ENCODE results near the gene COL26A1.

COL26A1 gene

DNA sequence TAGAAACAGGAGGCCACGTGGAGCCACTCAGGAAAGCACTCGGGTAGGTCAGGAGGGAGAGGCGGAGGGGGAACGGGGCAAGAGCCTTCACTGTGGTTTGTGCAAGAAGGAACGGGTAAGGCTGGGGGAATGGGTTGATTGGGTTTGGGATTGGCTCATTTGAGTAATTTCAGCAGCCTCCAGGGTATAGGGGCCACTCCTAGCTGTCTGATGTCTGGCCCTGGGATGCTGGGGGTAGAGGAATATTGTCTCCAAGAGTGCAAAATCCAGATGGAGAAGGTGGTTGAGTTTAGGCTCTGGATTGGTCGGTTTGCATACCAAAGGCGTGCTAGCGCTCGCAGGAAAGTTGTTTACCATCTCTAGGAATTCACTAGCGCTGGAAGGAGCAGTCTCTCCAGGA, 219.2 kb downstream of the COL26A1 start:
- DNase-seq = no peak

DNA sequence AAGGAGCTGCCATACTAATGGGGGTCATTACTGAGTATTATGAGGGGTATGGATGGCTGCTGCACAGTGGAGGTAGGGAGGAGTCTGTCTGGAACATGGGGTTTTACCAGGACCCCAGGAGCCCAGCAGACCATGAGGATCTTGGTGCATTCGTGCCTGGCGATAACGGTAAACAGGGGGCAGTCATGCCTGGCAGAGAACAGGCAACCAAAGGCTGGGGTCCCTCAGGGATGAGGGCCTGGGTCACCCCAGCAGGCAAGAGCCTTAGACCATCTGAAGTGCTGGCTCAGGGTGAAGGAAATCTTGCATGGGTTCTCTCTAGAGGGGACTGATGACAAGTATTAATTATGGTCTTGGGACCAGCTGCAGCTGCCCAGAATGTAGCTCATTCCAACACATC, 220.3 kb downstream of the COL26A1 start:
- no peak for DNase-seq

DNA sequence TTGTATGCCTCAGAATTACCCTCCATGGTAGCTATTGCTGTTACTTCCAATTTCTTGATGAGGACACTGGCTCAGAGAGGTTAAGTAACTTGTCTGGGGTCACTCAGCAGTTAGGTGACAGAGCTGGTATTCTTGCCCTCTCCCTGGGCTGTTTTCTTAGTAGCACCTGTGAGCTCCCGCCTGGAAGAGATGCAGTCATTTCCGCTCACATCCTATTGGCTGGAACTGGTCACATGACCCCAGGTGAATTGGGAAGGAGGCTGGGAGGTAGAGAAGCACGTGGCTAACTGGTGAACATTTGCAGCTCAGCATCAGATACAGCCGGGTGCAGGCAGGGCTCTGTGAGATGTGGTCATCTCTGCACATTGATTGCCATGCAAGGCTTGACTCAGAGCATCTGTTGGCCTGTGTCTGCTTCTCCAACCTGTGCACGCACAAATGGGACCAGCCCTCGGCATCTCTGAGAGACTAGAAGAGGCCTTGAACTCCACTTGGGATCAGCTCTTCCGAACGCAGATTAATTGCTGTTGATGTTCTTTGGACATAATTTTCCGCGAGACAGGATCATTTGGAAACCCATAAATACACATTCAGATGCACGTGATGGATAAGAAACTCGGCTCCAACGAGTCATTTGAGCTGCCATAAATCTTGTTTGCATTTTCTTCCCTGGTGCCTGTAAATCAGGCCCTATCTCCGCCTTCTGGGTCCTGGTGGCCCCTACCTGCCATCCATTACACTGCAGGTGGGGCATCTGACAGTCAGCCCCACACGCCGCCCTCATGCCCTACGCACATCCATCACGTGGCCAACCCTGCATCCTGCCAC, 223.6 kb downstream of the COL26A1 start:
- no peak for DNase-seq

DNA sequence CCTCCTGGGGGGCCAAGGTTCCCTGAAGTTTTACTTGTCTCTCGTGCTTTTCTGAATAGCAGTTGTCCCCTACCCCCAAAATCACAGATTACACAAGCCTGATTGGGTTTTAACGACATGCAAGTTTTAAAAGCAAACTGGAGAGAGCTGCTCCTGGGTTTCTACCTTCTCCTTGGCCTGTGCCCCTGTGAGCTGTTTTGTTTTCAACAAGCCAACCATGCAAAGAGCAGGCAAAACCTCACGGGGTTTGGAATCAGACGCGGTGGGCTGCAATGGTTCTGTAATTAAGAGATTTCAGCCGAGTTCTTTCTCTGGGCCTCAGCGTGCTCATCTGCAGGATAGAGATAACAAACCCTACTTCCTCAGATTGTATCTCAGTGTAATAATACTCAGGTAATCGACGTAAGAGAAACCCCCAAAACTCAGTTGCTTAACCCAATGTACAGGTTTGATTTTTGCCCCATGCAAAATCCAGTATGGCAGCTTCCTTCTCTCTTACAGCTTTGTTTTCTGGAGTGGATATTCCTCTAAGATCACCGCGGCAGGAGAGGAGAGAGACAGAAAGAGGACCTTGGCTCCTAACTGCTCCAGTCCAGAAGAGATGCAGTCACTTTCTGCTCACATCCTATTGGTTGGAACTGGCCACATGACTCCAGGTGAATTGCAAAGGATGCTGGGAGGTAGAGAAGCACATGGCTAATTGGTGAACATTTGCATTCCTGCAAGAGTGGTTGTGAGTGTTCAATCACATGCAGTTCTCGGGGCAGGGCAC, 224.4 kb downstream of the COL26A1 start:
- DNase-seq = no peak

DNA sequence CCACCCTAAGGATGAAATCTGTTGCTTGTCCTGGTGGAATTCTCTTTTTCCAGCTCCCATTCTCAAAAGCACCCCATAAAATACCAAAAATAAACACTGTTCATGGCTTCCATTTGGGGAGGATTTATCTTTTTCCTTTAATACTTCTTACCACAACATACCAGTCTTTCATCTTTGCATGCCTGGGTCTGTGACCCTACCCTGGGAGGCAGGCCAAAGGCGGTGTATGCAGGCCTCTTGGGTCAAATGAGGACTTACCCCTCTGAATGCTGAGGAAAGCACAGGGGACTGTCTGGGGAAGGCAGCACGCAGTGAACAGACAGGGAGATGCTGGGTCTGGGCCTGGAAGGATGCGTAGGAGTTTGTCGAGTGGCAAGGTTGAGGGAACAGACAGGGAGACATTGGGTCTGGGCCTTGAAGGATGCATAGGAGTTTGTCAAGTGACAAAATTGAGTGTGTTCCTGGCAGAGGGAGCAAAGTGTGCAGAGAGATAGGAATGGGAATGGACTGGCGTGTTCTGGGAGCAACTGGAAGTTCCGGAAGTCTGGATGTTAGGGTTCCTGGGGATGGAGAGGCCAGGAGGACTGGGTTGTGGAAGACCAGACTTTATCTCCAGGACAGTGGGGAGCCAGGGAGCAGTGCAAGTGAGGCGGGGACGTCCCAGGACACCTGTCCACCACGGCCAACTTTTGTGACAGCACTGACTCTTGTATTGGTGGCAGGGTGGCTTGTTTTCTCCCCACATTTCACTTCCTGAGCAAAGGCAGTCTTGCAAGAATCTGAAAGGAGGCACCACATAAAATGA, 225.7 kb downstream of the COL26A1 start:
- no peak for DNase-seq

- DNase-seq = no peak
Measured at GRCh38 chr7:101589052-101589451, 226.4 kb downstream of the COL26A1 start.

GRCh38 chr7:101589976-101590662, 227.4 kb downstream of the COL26A1 start:
- no peak for DNase-seq

GRCh38 chr7:101590663-101591435, 228.2 kb downstream of the COL26A1 start:
- DNase-seq = no peak

- DNase-seq = no peak
Measured at GRCh38 chr7:101591504-101591903, 228.8 kb downstream of the COL26A1 start.

- no peak for DNase-seq
Measured at GRCh38 chr7:101593556-101593955, 230.9 kb downstream of the COL26A1 start.

- no peak for DNase-seq
Measured at GRCh38 chr7:101594790-101595189, 232.1 kb downstream of the COL26A1 start.

DNA sequence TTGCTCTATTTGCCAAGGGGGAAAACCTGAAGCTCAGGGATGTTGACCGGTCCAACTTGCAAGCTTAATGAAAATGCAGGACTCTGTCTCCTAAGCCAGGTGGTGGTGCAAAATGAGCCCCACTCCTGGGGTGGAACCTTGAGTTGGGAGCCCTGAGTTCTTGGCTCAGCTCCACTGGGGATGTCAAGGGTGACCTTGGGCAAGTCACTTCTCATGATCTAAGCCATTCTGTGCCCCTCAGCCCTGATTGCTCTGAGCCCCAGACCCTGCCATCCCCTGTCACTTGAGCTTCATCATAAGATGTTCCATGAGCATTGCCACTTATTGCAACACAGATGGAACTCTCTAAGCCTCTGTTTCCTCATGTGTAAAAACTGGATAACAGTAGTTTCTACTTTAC, 232.6 kb downstream of the COL26A1 start:
- no peak for DNase-seq

- DNase-seq = peak in 1 of 2 experiments; percentile 51
Measured at GRCh38 chr7:101595766-101596537, 233.3 kb downstream of the COL26A1 start.

GRCh38 chr7:101596898-101597297, 234.2 kb downstream of the COL26A1 start:
- DNase-seq = no peak

DNA sequence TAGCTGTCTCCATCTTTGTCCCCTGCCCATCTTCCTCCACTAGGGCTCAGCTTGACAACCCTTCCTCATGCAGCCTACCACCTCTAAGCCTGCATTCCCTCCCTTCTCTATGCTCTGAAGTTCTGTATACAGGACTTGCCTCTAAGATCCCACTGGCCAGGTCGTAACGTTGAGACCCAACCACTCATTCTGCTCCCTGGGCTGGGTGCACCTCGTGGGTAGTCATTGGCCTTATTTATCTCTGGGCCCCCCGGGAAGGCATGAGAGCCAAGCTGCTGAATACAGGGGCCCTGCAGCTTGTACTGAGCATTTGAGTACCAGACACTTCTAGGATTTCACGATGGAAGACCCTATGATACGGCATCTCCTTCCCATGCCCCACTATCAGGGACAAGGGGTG, 235.3 kb downstream of the COL26A1 start:
- DNase-seq = no peak

DNA sequence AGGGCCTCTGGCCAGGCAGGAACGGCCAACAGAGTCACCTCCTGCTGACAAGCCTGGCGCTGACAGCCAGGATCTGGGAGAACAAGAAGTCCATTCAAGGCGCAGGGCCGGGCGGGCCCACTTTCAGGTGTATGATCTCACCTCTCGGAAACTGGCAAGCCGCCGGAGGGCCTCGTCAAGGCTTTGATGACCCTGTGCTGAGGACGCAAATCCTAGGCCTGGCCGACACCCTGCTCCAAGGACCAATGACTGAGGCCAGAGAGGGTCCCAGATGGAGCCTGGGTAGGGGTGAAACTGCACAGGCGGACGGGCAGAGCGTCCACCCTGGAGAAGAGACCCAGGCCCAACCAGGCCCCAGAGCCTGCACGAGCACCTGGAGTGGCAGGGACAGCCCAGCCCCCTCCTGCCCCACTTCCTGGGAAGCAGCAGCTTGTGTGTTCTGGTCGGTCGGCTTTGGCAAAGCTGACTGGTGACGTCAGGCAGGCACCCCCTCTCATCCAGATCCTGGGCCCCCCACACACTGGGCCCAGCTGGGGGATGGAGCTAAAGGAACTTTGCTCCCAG, 235.8 kb downstream of the COL26A1 start:
- DNase-seq = no peak

- DNase-seq = no peak
Measured at GRCh38 chr7:101598986-101599771, 236.5 kb downstream of the COL26A1 start.

DNA sequence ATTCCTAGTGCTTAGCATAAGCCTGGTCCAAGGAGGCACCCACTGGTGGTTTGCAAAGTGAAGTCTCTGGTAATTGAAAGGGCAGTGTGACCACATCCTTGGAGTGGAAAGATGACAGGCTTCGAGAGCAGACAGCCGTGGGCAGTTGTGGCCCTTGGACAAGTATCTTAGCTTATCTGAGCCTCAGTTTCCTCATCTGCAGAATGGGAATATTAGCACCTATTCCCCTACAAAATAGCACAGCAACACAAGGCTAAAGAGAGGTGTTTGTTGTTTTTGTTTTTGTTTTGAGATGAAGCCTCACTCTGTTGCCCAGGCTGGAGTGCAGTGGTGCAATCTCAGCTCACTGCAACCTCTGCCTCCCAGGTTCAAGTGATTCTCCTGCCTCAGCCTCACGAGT, 237.1 kb downstream of the COL26A1 start:
- no peak for DNase-seq

GRCh38 chr7:101602082-101602481, 239.4 kb downstream of the COL26A1 start:
- DNase-seq = no peak

Measured in NCI-H524 (cell line).